H9 (cell line): ENCODE data around the gene PIBF1. TPM values are rescaled to one million over a fixed set of nuclear protein-coding genes. Genes with fewer than 3 reads are reported as not detected.
"Not testable (repeated sequence)": the region's sequence is repeated elsewhere in the genome, so short reads cannot be mapped to it uniquely, and the experiment has no call there.

Experiments used
- DNase-seq: peaks from one replicate; pipeline ENCODE4 v3.0.0-alpha.2; 2017
- H2AFZ ChIP-seq: one replicate; pipeline ENCODE4 v1.6.1; 2013; ENCODE audit warnings: mild to moderate bottlenecking, low read length, control low read depth, moderate library complexity
- H2AK5ac ChIP-seq: 2 replicates; pipeline ENCODE4 v1.6.1; 2013; ENCODE audit warnings: low read length, control low read depth, mixed read lengths; ENCODE audit not compliant: insufficient read length
- H2BK120ac ChIP-seq: one replicate; pipeline ENCODE4 v1.6.1; 2013; ENCODE audit warnings: low read depth, mild to moderate bottlenecking, low read length, control low read depth, inconsistent platforms; ENCODE audit not compliant: poor library complexity, severe bottlenecking
- H2BK12ac ChIP-seq: 2 replicates; pipeline ENCODE4 v1.6.1; 2013; ENCODE audit warnings: low read length, control low read depth, mixed read lengths, low read depth; ENCODE audit not compliant: insufficient read length
- H2BK15ac ChIP-seq: 2 replicates; pipeline ENCODE4 v1.6.1; 2013; ENCODE audit warnings: low read depth, low read length, control low read depth
- H2BK20ac ChIP-seq: one replicate; pipeline ENCODE4 v1.6.1; 2013; ENCODE audit warnings: low read depth, mild to moderate bottlenecking, low read length, control low read depth, inconsistent platforms; ENCODE audit not compliant: poor library complexity, severe bottlenecking
- H2BK5ac ChIP-seq: 2 replicates; pipeline ENCODE4 v1.6.1; 2013; ENCODE audit warnings: low read length, control low read depth, mixed read lengths; ENCODE audit not compliant: insufficient read length
- H3K14ac ChIP-seq: 2 replicates; pipeline ENCODE4 v1.6.1; 2013; ENCODE audit warnings: low read length, control low read depth; ENCODE audit not compliant: insufficient read depth
- H3K18ac ChIP-seq: 2 replicates; pipeline ENCODE4 v1.6.1; 2013; ENCODE audit warnings: low read depth, mild to moderate bottlenecking, mixed read lengths, low read length, control low read depth; ENCODE audit not compliant: insufficient read length
- H3K23ac ChIP-seq: 2 replicates; pipeline ENCODE4 v1.6.1; 2013; ENCODE audit warnings: low read length, control low read depth, mixed read lengths, low read depth; ENCODE audit not compliant: insufficient read length
- H3K23me2 ChIP-seq: 2 replicates; pipeline ENCODE4 v1.6.1; 2013; ENCODE audit warnings: low read depth, mild to moderate bottlenecking, mixed read lengths, low read length, control low read depth; ENCODE audit not compliant: insufficient read length, poor library complexity, severe bottlenecking
- H3K27ac ChIP-seq: 2 replicates; pipeline ENCODE4 v1.5.1; 2013; ENCODE audit warnings: low read length, control low read depth, mixed read lengths, low read depth; ENCODE audit not compliant: insufficient read length
- H3K27me3 ChIP-seq: 2 replicates; pipeline ENCODE4 v1.6.1; 2013; ENCODE audit warnings: low read length, control low read depth, inconsistent platforms; ENCODE audit not compliant: insufficient read depth
- H3K4ac ChIP-seq: 2 replicates; pipeline ENCODE4 v1.6.1; 2013; ENCODE audit warnings: low read depth, mild to moderate bottlenecking, control low read depth, inconsistent platforms, low read length, moderate library complexity
- H3K4me1 ChIP-seq: 2 replicates; pipeline ENCODE4 v1.6.1; 2013; ENCODE audit warnings: low read length, control low read depth, inconsistent platforms; ENCODE audit not compliant: insufficient read depth
- H3K4me2 ChIP-seq: 2 replicates; pipeline ENCODE4 v1.6.1; 2013; ENCODE audit warnings: low read length, control low read depth, mixed read lengths; ENCODE audit not compliant: insufficient read length, insufficient read depth
- H3K56ac ChIP-seq: 2 replicates; pipeline ENCODE4 v1.6.1; 2013; ENCODE audit warnings: low read depth, mild to moderate bottlenecking, mixed read lengths, low read length, control low read depth; ENCODE audit not compliant: insufficient read length
- H3K79me1 ChIP-seq: 2 replicates; pipeline ENCODE4 v1.6.1; 2013; ENCODE audit warnings: low read depth, mild to moderate bottlenecking, moderate library complexity, low read length, control low read depth, inconsistent platforms; ENCODE audit not compliant: insufficient read depth, poor library complexity, severe bottlenecking
- H3K79me2 ChIP-seq: 2 replicates; pipeline ENCODE4 v1.6.1; 2013; ENCODE audit warnings: low read length, control low read depth, inconsistent platforms; ENCODE audit not compliant: insufficient read depth
- H3K9ac ChIP-seq: 2 replicates; pipeline ENCODE4 v1.6.1; 2013; ENCODE audit warnings: low read length, control low read depth, mixed read lengths; ENCODE audit not compliant: insufficient read length; ENCODE audit errors: extremely low read depth
- H3K9me3 ChIP-seq: one replicate; pipeline ENCODE4 v1.6.1; 2013; ENCODE audit warnings: low read depth, low read length, inconsistent platforms; ENCODE audit not compliant: control insufficient read depth
- H3T11ph ChIP-seq: one replicate; pipeline ENCODE4 v1.6.1; 2013; ENCODE audit warnings: mild to moderate bottlenecking, low read length, control low read depth, inconsistent platforms
- H4K20me1 ChIP-seq: one replicate; pipeline ENCODE4 v1.6.1; 2013; ENCODE audit not compliant: control insufficient read depth, insufficient read length, insufficient read depth
- H4K5ac ChIP-seq: 2 replicates; pipeline ENCODE4 v1.6.1; 2013; ENCODE audit warnings: low read depth, mild to moderate bottlenecking, mixed read lengths, low read length, control low read depth; ENCODE audit not compliant: insufficient read length
- H4K8ac ChIP-seq: replicated peaks from 2 replicates; pipeline ENCODE4 v1.6.1; 2013; ENCODE audit warnings: low read length, control low read depth, mixed read lengths, low read depth; ENCODE audit not compliant: insufficient read length
- H4K91ac ChIP-seq: 2 replicates; pipeline ENCODE4 v1.6.1; 2013; ENCODE audit warnings: low read depth, mild to moderate bottlenecking, moderate library complexity, mixed read lengths, low read length, control low read depth; ENCODE audit not compliant: insufficient read length
- H3K27ac Mint-ChIP-seq, 3 experiments: 2 replicates in 2 of 3; 3 replicates in 1 of 3; pipeline ENCODE4 v1.8.0; 2020 to 2021; ENCODE audit warnings: mixed read lengths in 3 of 3, mild to moderate bottlenecking in 1 of 3, moderate library complexity in 1 of 3
- H3K27me3 Mint-ChIP-seq: 2 replicates; pipeline ENCODE4 v1.8.0; 2021; ENCODE audit warnings: low read depth, mild to moderate bottlenecking, moderate library complexity, mixed read lengths
- H3K36me3 Mint-ChIP-seq, 3 experiments: 2 replicates in 2 of 3; 3 replicates in 1 of 3; pipeline ENCODE4 v1.8.0; 2020 to 2021; ENCODE audit warnings: low read depth in 3 of 3, mixed read lengths in 3 of 3; ENCODE audit not compliant: insufficient read depth in 1 of 3
- H3K4me1 Mint-ChIP-seq, 2 experiments: 2 replicates each; pipeline ENCODE4 v1.8.0; 2020; ENCODE audit warnings: mixed read lengths in 2 of 2
- H3K4me3 Mint-ChIP-seq, 2 experiments: 2 replicates in 1 of 2; 3 replicates in 1 of 2; pipeline ENCODE4 v1.8.0; 2020 to 2021; ENCODE audit warnings: mild to moderate bottlenecking in 2 of 2, mixed read lengths in 2 of 2, moderate library complexity in 1 of 2
- H3K9me3 Mint-ChIP-seq, 2 experiments: 2 replicates in 1 of 2; 3 replicates in 1 of 2; pipeline ENCODE4 v1.8.0; 2020; ENCODE audit warnings: mild to moderate bottlenecking in 2 of 2, mixed read lengths in 2 of 2, moderate library complexity in 1 of 2
- WGBS: extraction: QIAGEN DNeasy Blood & Tissue Kit; methylation state at CpG from one replicate; pipeline ENCODE4 v1.1.7; 2013; ENCODE audit warnings: missing lambda C conversion rate, low lambda C conversion rate, mixed read lengths; ENCODE audit not compliant: insufficient read length; ENCODE audit errors: extremely low coverage; 5-methylcytosine and 5-hydroxymethylcytosine counted together
- total RNA-seq: library from RNA; stranded (reverse); gene quantifications from 2 replicates; pipeline ENCODE4 v1.2.1, GENCODE V29; 2021
- TF ChIP-seq, protein P1 (sequence below): fragments of 200-600 bp; sonication (generic); conservative IDR thresholded peaks from 3 replicates; pipeline ENCODE4 v1.8.0; 2021; ENCODE audit warnings: antibody characterized with exemption, mild to moderate bottlenecking

PIBF1 gene
- total RNA-seq, 1 experiment from 2014 or later, result 12.7 TPM

DNA sequence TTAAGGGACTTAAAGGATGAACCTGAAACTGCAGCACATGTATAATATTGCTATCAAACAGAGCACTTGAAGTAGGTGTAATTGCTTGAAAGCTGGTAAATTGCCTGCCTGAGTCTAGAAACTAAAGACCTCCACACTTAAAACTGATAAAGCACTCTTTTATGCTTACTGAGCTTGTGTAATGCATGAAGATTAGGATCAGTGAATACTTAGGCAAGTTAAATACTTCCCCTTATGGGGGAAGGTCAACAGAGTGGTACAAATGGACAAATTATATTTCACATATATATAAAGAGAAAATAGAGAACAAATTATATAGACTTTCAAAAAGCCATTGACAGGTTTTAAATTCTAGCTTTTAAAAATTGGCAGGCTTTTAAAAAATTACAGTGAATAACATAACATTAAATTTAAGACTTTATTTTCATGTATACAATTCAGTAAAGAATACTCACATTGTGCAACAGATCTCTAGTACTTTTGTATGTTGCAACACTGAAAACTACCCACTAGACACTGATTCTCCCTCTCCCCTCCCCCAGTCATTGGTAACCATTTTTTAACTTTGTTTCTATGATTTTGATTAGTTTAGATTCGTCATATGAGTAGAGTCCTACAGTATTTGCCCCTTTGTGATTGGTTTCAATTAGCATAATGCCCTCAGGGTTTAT lies 23.9 kb downstream of the PIBF1 start:
- H3K27ac Mint-ChIP-seq, result no peak overlapping the region
- H3K4me3 Mint-ChIP-seq, result no peak overlapping the region
- Histone ChIP-seq H2BK5ac (no peak overlapping the region), H4K20me1 (no peaks in the 10 kb centered on the region), H2AK5ac (no peak overlapping the region), H4K5ac (no peak overlapping the region), H3K9me3 (no peaks in the 10 kb centered on the region), H3K4me1 (no peaks in the 10 kb centered on the region), H3K9ac (no peak overlapping the region), H4K8ac (no peak overlapping the region), H3K56ac (no peak overlapping the region), H2AFZ (no peak overlapping the region), H2BK12ac (no peak overlapping the region), H2BK20ac (no peak overlapping the region), H3K79me1 (no peaks in the 10 kb centered on the region), H3K4me2 (no peak overlapping the region), H3T11ph (no peak overlapping the region), H3K23me2 (no peaks in the 10 kb centered on the region), H3K18ac (no peak overlapping the region), H3K23ac (no peak overlapping the region), H3K79me2 (no peaks in the 10 kb centered on the region), H3K27me3 (no peaks in the 10 kb centered on the region), H3K14ac (no peak overlapping the region), H2BK120ac (no peak overlapping the region), H3K4ac (no peak overlapping the region), H2BK15ac (no peak overlapping the region), H3K27ac (no peak overlapping the region), H4K91ac (no peak overlapping the region)
- H3K9me3 Mint-ChIP-seq, result no peaks in the 10 kb centered on the region
- DNase-seq, result no peak
- no peaks in the 10 kb centered on the region for H3K27me3 Mint-ChIP-seq
- TF ChIP-seq, protein P1, sequence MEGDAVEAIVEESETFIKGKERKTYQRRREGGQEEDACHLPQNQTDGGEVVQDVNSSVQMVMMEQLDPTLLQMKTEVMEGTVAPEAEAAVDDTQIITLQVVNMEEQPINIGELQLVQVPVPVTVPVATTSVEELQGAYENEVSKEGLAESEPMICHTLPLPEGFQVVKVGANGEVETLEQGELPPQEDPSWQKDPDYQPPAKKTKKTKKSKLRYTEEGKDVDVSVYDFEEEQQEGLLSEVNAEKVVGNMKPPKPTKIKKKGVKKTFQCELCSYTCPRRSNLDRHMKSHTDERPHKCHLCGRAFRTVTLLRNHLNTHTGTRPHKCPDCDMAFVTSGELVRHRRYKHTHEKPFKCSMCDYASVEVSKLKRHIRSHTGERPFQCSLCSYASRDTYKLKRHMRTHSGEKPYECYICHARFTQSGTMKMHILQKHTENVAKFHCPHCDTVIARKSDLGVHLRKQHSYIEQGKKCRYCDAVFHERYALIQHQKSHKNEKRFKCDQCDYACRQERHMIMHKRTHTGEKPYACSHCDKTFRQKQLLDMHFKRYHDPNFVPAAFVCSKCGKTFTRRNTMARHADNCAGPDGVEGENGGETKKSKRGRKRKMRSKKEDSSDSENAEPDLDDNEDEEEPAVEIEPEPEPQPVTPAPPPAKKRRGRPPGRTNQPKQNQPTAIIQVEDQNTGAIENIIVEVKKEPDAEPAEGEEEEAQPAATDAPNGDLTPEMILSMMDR, result no peak
- peaks cover 9 to 18% (median 14%) of the 10 kb centered on the region in 3 experiments for H3K36me3 Mint-ChIP-seq
- no CpG with 5 or more reads among the region's 1 CpG for WGBS
- no peaks in the 10 kb centered on the region for H3K4me1 Mint-ChIP-seq

- H3K4me3 Mint-ChIP-seq, H3K27me3 ChIP-seq, H3K27me3 Mint-ChIP-seq, H3K14ac ChIP-seq, H3K4ac ChIP-seq, H3K4me2 ChIP-seq, H4K91ac ChIP-seq, H3K4me1 Mint-ChIP-seq, H3K18ac ChIP-seq, H4K5ac ChIP-seq, H2BK15ac ChIP-seq, H4K20me1 ChIP-seq, H3K4me1 ChIP-seq, H2BK5ac ChIP-seq, H2AFZ ChIP-seq, H2BK12ac ChIP-seq, H3K23me2 ChIP-seq, H3K27ac Mint-ChIP-seq, H4K8ac ChIP-seq, H3K56ac ChIP-seq, H2BK120ac ChIP-seq, H2AK5ac ChIP-seq, H3K9ac ChIP-seq, H3K79me1 ChIP-seq, H3T11ph ChIP-seq, DNase-seq, H3K27ac ChIP-seq, H3K9me3 Mint-ChIP-seq, H3K23ac ChIP-seq, H3K9me3 ChIP-seq, H3K79me2 ChIP-seq, H2BK20ac ChIP-seq: not testable (repeated sequence)
- no CpG with 5 or more reads among the region's 1 CpG for WGBS
- H3K36me3 Mint-ChIP-seq, result peaks cover 9 to 18% (median 14%) of the 10 kb centered on the region in 3 experiments
Measured at GRCh38 chr13:72806514-72806913, 24.6 kb downstream of the PIBF1 start.
